Fibroblast of lung (primary cell): Measurements from ENCODE around the gene SLFN12L.

Source experiments
- EZH2 ChIP-seq: IDR thresholded peaks from 2 replicates; pipeline ENCODE4 v1.5.1; 2012; ENCODE audit warnings: low read length, control low read depth, mild to moderate bottlenecking; ENCODE audit errors: missing control alignments
- TF ChIP-seq, protein P1 (sequence below), 2 donors: IDR thresholded peaks in 1 of 2; conservative IDR thresholded peaks in 1 of 2; 1 replicate in 1 of 2; 2 replicates in 1 of 2; pipeline ENCODE4 v1.5.1; 2011 to 2012; ENCODE audit warnings: low read length in 2 of 2, control low read depth in 1 of 2, inconsistent platforms in 1 of 2, low read depth in 1 of 2, mild to moderate bottlenecking in 1 of 2

GRCh38 chr17:35559495-35560210 is 22.2 kb upstream of the SLFN12L start:
- TF ChIP-seq, protein P1, sequence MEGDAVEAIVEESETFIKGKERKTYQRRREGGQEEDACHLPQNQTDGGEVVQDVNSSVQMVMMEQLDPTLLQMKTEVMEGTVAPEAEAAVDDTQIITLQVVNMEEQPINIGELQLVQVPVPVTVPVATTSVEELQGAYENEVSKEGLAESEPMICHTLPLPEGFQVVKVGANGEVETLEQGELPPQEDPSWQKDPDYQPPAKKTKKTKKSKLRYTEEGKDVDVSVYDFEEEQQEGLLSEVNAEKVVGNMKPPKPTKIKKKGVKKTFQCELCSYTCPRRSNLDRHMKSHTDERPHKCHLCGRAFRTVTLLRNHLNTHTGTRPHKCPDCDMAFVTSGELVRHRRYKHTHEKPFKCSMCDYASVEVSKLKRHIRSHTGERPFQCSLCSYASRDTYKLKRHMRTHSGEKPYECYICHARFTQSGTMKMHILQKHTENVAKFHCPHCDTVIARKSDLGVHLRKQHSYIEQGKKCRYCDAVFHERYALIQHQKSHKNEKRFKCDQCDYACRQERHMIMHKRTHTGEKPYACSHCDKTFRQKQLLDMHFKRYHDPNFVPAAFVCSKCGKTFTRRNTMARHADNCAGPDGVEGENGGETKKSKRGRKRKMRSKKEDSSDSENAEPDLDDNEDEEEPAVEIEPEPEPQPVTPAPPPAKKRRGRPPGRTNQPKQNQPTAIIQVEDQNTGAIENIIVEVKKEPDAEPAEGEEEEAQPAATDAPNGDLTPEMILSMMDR (conservative IDR thresholded peaks at IDR 0.05 in 1 of 2, IDR thresholded peaks at IDR 0.05 in 1 of 2; ENCODE audit: low read depth in 1 of 2, low read length in 2 of 2) = no peak
- no peak for TF ChIP-seq EZH2
